GM06990 (cell line): ENCODE data around the gene SYT6.
"Not testable (repeated sequence)": the region's sequence is repeated elsewhere in the genome, so short reads cannot be mapped to it uniquely, and the experiment has no call there.

Experiments used
- DNase-seq: peaks from one replicate; pipeline ENCODE4 v3.0.0-alpha.2; 2011; ENCODE audit not compliant: insufficient read length; ENCODE audit errors: extremely low read depth
- H3K27me3 ChIP-seq: replicated peaks from 2 replicates; pipeline ENCODE4 v1.6.0; 2011; ENCODE audit warnings: low read length; ENCODE audit not compliant: control insufficient read depth, insufficient read depth
- H3K36me3 ChIP-seq: 2 replicates; pipeline ENCODE4 v1.5.1; 2011; ENCODE audit warnings: low read length; ENCODE audit not compliant: control insufficient read depth, insufficient read depth
- H3K4me3 ChIP-seq: replicated peaks from 2 replicates; pipeline ENCODE4 v1.5.1; 2011; ENCODE audit warnings: low read depth, mild to moderate bottlenecking, control low read depth, low read length
- CTCF ChIP-seq: IDR thresholded peaks from 2 replicates; pipeline ENCODE4 v1.5.1; 2011; ENCODE audit warnings: low read length, control low read depth, mild to moderate bottlenecking, inconsistent platforms; ENCODE audit not compliant: insufficient read depth, poor library complexity, severe bottlenecking

SYT6 gene

GRCh38 chr1:114075546-114076242, 78.0 kb downstream of the SYT6 start:
- no peak for DNase-seq
- Histone ChIP-seq H3K4me3 (no peak overlapping the region), H3K36me3 (no peaks in the 10 kb centered on the region), H3K27me3 (no peaks in the 10 kb centered on the region; the same call in 1 of the 2 replicates)
- no peak for TF ChIP-seq CTCF

- H3K36me3 ChIP-seq: no peaks in the 10 kb centered on the region
- TF ChIP-seq CTCF: no peak
- no peak for DNase-seq
- H3K4me3 ChIP-seq: no peak overlapping the region
- no peaks in the 10 kb centered on the region; the same call in 1 of the 2 replicates for H3K27me3 ChIP-seq
These were observed 78.6 kb downstream of the SYT6 start for GRCh38 chr1:114075105-114075504.

- H3K36me3 ChIP-seq: no peaks in the 10 kb centered on the region
- no peak for TF ChIP-seq CTCF
- no peaks in the 10 kb centered on the region for H3K27me3 ChIP-seq
- no peak overlapping the region for H3K4me3 ChIP-seq
- DNase-seq: no peak
These were observed 81.4 kb downstream of the SYT6 start for GRCh38 chr1:114072246-114072645.

GRCh38 chr1:114069762-114070161, 83.9 kb downstream of the SYT6 start:
- not testable (repeated sequence) for DNase-seq, H3K36me3 ChIP-seq, H3K4me3 ChIP-seq, H3K27me3 ChIP-seq

- H3K27me3 ChIP-seq, H3K4me3 ChIP-seq, H3K36me3 ChIP-seq, DNase-seq: not testable (repeated sequence)
These were observed 85.0 kb downstream of the SYT6 start for GRCh38 chr1:114068684-114069083.

- H3K27me3 ChIP-seq, DNase-seq, H3K36me3 ChIP-seq, H3K4me3 ChIP-seq: not testable (repeated sequence)
These were observed 88.0 kb downstream of the SYT6 start for GRCh38 chr1:114065671-114066070.

- Histone ChIP-seq H3K36me3 (no peaks in the 10 kb centered on the region), H3K27me3 (no peaks in the 10 kb centered on the region), H3K4me3 (no peak overlapping the region)
- no peak for DNase-seq
- no peak for TF ChIP-seq CTCF
These were observed 90.1 kb downstream of the SYT6 start for GRCh38 chr1:114063544-114063943.
